OCI-LY7 (cell line): ENCODE measurements around the gene ZNF462.
A peak's percentile ranks its signal among the peaks of the same experiment; 100 is the strongest.

ENCODE experiments used
- EZH2phosphoT487 ChIP-seq: fragments of 200-600 bp; sonication (generic); IDR thresholded peaks from 2 replicates; pipeline ENCODE4 v1.6.1; 2018; ENCODE audit warnings: low read depth, borderline replicate concordance, mild to moderate bottlenecking, mixed run types, antibody characterized with exemption, low read length, moderate library complexity, mixed read lengths
- TF ChIP-seq, protein P1 (sequence below): fragments of 200-600 bp; sonication (generic); conservative IDR thresholded peaks from 2 replicates; pipeline ENCODE4 v1.5.1; 2014; ENCODE audit warnings: mild to moderate bottlenecking, antibody characterized with exemption, low read length, moderate library complexity, mixed read lengths

DNA sequence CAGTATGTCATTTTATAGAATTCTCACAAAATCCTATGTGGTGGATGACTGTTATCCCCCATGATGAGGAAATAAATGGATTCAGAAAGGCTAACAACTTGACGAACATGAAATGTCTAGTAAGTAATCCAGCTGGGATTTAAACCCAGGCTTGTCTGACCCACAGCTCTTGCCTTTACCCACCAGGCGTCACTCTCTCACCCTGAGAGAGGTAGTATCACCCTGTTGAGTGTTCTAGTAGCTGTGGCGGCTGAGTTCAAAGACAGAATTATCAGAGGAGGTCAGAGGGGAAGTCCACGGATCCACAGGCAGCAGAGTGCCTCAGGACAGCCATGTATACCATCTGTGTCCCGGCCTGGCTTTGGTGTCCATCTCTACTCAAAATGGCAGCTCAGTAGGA, 113.8 kb downstream of the ZNF462 start:
- TF ChIP-seq, protein P1, sequence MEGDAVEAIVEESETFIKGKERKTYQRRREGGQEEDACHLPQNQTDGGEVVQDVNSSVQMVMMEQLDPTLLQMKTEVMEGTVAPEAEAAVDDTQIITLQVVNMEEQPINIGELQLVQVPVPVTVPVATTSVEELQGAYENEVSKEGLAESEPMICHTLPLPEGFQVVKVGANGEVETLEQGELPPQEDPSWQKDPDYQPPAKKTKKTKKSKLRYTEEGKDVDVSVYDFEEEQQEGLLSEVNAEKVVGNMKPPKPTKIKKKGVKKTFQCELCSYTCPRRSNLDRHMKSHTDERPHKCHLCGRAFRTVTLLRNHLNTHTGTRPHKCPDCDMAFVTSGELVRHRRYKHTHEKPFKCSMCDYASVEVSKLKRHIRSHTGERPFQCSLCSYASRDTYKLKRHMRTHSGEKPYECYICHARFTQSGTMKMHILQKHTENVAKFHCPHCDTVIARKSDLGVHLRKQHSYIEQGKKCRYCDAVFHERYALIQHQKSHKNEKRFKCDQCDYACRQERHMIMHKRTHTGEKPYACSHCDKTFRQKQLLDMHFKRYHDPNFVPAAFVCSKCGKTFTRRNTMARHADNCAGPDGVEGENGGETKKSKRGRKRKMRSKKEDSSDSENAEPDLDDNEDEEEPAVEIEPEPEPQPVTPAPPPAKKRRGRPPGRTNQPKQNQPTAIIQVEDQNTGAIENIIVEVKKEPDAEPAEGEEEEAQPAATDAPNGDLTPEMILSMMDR = peak; percentile 64
- TF ChIP-seq EZH2phosphoT487 = no peak
